Ishikawa (cell line): ENCODE results near the gene GALNT11.

Source experiments
- CEBPB ChIP-seq: IDR thresholded peaks from 2 replicates; pipeline ENCODE4 v1.6.1; 2012
- CREB1 ChIP-seq: IDR thresholded peaks from 2 replicates; pipeline ENCODE4 v1.6.1; 2012; ENCODE audit warnings: low read depth
- EGR1 ChIP-seq: IDR thresholded peaks from 2 replicates; pipeline ENCODE4 v1.6.1; 2012
- EP300 ChIP-seq: IDR thresholded peaks from 2 replicates; pipeline ENCODE4 v1.6.1; 2012; ENCODE audit warnings: borderline replicate concordance
- FOXM1 ChIP-seq: IDR thresholded peaks from 2 replicates; pipeline ENCODE4 v1.6.1; 2012; ENCODE audit warnings: low read depth, borderline replicate concordance
- NFIC ChIP-seq: IDR thresholded peaks from 2 replicates; pipeline ENCODE4 v1.6.1; 2012
- RAD21 ChIP-seq: IDR thresholded peaks from 2 replicates; pipeline ENCODE4 v1.6.1; 2012; ENCODE audit warnings: low read depth
- TAF1 ChIP-seq: IDR thresholded peaks from 2 replicates; pipeline ENCODE4 v1.6.1; 2012; ENCODE audit warnings: low read depth, mild to moderate bottlenecking
- TCF12 ChIP-seq: IDR thresholded peaks from 2 replicates; pipeline ENCODE4 v1.6.1; 2012; ENCODE audit warnings: low read depth
- TEAD4 ChIP-seq: IDR thresholded peaks from 2 replicates; pipeline ENCODE4 v1.6.1; 2012
- YY1 ChIP-seq: IDR thresholded peaks from 2 replicates; pipeline ENCODE4 v1.6.1; 2012; ENCODE audit warnings: low read depth
- ZBTB7A ChIP-seq: IDR thresholded peaks from 2 replicates; pipeline ENCODE4 v1.6.1; 2012; ENCODE audit warnings: low read depth
- TF ChIP-seq, protein P1 (sequence below): IDR thresholded peaks from 2 replicates; pipeline ENCODE4 v1.6.1; 2012; ENCODE audit warnings: low read depth, mild to moderate bottlenecking
- TF ChIP-seq, protein P2 (sequence below): IDR thresholded peaks from 2 replicates; pipeline ENCODE4 v1.6.1; 2012
- TF ChIP-seq, protein P3 (sequence below): IDR thresholded peaks from 2 replicates; pipeline ENCODE4 v1.6.1; 2012

GALNT11 gene

DNA sequence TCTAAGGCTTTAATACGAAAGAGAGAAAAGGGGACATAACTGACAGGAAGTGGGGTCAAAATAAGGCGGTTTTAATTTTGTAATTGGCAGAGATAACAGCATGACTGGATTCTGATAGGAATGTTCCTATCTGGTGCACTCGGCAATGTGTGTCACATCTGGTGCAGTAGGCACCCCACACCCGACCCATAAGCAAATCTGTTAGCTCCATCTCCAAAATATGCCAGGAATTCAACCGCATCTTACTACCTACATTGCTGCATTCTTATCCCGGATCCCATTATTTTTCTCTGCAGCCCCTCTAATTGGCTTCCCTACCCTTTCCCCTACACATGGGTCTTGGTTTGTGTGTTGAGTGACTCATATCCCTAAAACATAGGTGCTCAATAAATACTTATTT lies 19.1 kb upstream of the GALNT11 start:
- TF ChIP-seq TCF12 (no peak), CREB1 (no peak), NFIC (no peak), RAD21 (no peak)
- TF ChIP-seq, protein P1, sequence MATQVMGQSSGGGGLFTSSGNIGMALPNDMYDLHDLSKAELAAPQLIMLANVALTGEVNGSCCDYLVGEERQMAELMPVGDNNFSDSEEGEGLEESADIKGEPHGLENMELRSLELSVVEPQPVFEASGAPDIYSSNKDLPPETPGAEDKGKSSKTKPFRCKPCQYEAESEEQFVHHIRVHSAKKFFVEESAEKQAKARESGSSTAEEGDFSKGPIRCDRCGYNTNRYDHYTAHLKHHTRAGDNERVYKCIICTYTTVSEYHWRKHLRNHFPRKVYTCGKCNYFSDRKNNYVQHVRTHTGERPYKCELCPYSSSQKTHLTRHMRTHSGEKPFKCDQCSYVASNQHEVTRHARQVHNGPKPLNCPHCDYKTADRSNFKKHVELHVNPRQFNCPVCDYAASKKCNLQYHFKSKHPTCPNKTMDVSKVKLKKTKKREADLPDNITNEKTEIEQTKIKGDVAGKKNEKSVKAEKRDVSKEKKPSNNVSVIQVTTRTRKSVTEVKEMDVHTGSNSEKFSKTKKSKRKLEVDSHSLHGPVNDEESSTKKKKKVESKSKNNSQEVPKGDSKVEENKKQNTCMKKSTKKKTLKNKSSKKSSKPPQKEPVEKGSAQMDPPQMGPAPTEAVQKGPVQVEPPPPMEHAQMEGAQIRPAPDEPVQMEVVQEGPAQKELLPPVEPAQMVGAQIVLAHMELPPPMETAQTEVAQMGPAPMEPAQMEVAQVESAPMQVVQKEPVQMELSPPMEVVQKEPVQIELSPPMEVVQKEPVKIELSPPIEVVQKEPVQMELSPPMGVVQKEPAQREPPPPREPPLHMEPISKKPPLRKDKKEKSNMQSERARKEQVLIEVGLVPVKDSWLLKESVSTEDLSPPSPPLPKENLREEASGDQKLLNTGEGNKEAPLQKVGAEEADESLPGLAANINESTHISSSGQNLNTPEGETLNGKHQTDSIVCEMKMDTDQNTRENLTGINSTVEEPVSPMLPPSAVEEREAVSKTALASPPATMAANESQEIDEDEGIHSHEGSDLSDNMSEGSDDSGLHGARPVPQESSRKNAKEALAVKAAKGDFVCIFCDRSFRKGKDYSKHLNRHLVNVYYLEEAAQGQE = no peak

DNA sequence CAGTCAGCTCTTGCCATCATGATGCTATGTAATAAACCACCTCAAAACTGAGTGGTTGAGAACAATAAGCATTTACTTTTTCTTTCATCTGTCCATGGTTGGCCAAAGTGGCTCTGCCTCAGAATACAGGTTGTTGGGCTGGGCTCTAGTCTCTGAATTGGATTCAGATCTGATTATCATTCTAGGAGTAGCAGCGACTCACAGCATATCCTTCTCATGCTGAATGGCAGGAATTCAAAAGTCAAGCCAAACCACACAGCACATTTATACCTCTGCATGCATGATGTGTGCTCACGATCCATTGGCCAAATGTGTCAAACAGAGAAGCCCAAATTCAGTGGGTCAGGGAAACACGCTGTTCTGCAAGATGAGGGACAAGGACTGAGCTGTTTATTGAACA lies 13.6 kb upstream of the GALNT11 start:
- TF ChIP-seq CEBPB = no peak
- no peak for TF ChIP-seq ZBTB7A
- TF ChIP-seq TAF1 = no peak
- no peak for TF ChIP-seq EP300
- TF ChIP-seq CREB1 = no peak
- TF ChIP-seq TCF12 = no peak
- TF ChIP-seq FOXM1 = no peak

DNA sequence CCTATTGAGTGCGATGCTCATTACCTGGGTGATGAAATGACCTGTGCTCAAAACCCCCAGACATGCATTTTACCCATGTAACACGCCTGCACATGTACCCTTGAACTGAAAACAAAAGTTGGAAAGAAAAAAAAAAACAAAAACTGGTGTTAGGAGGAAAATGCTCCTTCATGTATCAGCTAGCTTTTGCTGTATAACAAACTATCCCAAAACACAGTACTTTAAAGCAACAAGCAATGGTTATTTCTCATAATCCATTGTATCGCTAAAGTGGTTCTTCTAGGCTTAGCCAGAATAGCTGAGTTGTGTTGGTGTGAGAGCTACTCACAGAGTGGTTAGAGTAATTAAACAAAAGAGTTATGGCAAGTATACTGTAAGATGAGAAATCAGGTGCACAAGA lies 12.2 kb upstream of the GALNT11 start:
- TF ChIP-seq, protein P1 = no peak
- no peak for TF ChIP-seq NFIC
- TF ChIP-seq TAF1 = no peak
- no peak for TF ChIP-seq YY1
- TF ChIP-seq CREB1 = no peak
- TF ChIP-seq, protein P2, sequence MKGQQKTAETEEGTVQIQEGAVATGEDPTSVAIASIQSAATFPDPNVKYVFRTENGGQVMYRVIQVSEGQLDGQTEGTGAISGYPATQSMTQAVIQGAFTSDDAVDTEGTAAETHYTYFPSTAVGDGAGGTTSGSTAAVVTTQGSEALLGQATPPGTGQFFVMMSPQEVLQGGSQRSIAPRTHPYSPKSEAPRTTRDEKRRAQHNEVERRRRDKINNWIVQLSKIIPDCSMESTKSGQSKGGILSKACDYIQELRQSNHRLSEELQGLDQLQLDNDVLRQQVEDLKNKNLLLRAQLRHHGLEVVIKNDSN = no peak
- no peak for TF ChIP-seq RAD21
- no peak for TF ChIP-seq ZBTB7A
- TF ChIP-seq EP300 = no peak
- no peak for TF ChIP-seq EGR1
- TF ChIP-seq TEAD4 = no peak
- TF ChIP-seq FOXM1 = no peak
- no peak for TF ChIP-seq TCF12
- TF ChIP-seq CEBPB = no peak
- TF ChIP-seq, protein P3, sequence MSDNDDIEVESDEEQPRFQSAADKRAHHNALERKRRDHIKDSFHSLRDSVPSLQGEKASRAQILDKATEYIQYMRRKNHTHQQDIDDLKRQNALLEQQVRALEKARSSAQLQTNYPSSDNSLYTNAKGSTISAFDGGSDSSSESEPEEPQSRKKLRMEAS = no peak

DNA sequence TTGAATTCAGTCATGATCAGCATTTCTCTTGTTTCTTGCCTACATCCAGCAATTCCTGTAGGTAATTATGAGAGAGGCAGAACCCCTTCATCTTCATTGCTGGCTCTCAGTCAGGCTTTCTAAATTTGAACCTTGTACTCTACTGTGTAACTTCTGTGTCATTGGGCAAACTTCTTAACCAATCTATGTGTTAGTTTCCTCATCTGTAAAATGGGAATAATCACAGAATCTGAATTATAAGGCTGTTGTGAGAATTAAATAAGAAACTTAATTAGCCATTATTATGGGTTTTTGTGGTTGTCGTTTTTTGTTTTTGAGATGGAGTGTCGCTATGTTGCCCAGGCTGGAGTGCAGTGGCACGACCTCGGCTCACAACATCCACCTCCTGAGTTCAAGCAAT lies 11.5 kb upstream of the GALNT11 start:
- TF ChIP-seq TCF12 = no peak
- no peak for TF ChIP-seq CEBPB
- TF ChIP-seq EGR1 = no peak
- TF ChIP-seq TAF1 = no peak
- no peak for TF ChIP-seq CREB1
- TF ChIP-seq RAD21 = no peak
- TF ChIP-seq ZBTB7A = no peak
- TF ChIP-seq, protein P3 = no peak
- TF ChIP-seq, protein P1 = no peak
- no peak for TF ChIP-seq EP300
- no peak for TF ChIP-seq YY1
- TF ChIP-seq NFIC = no peak
- no peak for TF ChIP-seq FOXM1
- TF ChIP-seq, protein P2 = no peak
- no peak for TF ChIP-seq TEAD4

DNA sequence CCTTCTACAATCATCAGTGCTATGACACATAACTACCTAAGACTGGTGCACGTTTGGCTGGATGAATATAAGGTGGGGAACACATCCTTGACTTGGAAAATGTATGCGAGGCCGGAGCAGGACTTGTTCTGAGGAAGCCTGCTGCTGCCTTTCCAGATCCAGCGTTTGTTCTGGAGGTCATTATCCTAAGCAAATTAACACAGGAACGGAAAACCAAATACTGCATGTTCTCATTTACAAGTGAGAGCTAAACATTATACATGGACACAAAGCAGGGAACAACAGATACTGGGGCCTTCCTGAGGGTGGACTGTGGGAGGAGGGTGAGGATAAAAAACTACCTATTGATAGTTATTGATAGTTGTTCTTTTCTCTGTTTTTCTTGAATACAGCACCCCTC lies 10.8 kb upstream of the GALNT11 start:
- TF ChIP-seq CEBPB = no peak
- no peak for TF ChIP-seq TAF1
- no peak for TF ChIP-seq ZBTB7A
- no peak for TF ChIP-seq NFIC
- TF ChIP-seq TEAD4 = no peak
- TF ChIP-seq FOXM1 = no peak
- TF ChIP-seq, protein P3 = no peak
- TF ChIP-seq, protein P1 = no peak
- no peak for TF ChIP-seq TCF12
- TF ChIP-seq EP300 = no peak
- TF ChIP-seq, protein P2 = no peak
- no peak for TF ChIP-seq RAD21
- TF ChIP-seq YY1 = no peak
- no peak for TF ChIP-seq EGR1
- TF ChIP-seq CREB1 = no peak
